NCI-H446 (cell line): Measurements from ENCODE around the gene RASGRP4.
"Not testable (repeated sequence)": the region's sequence is repeated elsewhere in the genome, so short reads cannot be mapped to it uniquely, and the experiment has no call there.

Experiments used
- DNase-seq, 2 experiments: peaks; one replicate each; lab custom pipeline; 2025; lab: John Stamatoyannopoulos, UW

RASGRP4 gene

DNA sequence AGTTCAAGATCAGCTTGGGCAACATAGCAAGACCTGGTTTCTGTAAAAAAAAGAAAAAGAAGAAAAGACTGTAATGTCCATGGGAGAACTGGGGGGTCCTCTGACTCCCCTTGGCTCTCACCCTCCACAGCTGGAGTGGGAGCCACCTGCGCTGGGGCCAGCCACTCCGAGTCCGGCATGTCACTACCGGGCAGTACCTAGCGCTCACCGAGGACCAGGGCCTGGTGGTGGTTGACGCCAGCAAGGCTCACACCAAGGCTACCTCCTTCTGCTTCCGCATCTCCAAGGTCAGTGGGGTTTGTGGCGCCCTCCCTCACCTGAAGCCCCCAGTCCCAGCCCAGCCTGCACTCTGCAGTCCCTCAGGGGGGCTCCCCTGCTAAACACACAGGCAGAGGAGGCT is 22.2 kb upstream of the RASGRP4 start:
- DNase-seq, result no peak

DNA sequence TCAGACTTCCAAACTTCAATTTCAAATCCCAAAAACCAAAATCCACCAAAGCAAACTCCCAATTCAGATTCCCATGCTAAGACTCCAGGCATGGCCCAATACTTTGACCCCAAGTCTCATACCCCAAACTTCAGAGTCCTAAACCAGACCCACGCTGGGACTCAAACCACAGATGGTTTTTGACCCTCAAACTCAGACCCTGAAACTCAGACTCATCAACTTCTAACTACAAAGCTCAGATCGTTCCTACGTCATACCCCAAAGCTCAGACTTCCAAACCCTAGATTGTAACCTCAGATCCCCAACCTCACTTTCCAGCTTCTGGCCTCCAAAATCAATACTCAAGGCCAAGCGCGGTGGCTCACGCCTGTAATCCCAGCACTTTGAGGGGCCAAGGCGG is 19.3 kb upstream of the RASGRP4 start:
- no peak for DNase-seq

GRCh38 chr19:38444026-38444425 is 18.0 kb upstream of the RASGRP4 start:
- no peak for DNase-seq

GRCh38 chr19:38443458-38443999 is 17.5 kb upstream of the RASGRP4 start:
- no peak for DNase-seq

DNA sequence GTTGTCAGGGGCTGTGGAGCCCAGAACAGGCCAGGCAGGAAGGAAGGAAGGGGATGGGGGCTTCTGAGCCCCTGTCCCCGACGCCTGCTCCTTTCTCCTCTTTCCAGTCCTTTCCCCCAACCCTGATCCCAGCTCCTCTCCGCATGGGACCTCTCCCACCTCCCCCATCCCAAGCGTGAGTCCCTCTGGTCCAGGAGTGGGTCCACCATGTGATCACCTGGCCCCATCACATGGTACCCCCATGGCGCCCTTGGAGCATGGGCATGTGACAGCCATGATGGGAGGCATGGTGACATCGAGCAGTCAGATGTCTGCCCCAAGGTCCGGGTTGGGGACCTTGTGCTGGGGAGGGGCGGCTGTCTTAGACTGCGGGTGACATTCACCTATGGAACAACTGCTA is 16.7 kb upstream of the RASGRP4 start:
- no peak for DNase-seq

DNA sequence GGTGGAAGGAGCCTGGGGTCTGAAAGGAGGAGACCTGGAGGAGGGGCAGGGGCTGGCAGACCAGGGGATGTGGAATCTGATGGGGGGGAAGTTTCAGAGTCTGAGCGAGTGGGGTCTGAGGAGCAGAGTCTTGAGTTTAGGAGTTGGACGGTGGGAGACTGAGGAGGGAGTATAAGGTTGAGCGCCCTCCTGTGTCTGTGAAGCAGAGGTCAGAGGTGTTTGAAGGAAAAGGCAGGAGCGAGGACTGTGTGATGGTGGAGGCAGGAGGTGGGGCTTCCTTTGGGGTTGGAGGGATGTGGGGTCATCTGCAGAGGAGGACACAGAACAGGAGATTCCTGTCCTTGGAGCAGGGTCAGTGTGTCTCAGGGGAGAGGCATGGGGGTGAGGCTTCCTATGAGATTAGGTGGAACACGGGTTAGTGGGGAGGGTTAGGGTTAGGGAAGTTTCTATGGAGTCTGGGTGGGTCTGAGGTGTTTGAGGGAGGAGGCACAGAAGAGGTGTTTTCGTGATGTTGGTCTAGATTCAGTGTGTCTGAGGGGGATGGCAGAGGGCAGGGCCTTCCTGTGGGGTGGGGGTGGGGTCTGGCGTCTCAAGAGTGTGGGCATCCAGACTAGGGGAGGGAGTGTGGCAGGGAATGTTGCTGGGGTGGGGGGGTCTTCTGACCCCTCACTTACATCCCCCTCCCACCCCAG is 15.8 kb upstream of the RASGRP4 start:
- no peak for DNase-seq

GRCh38 chr19:38440592-38440991 is 14.6 kb upstream of the RASGRP4 start:
- DNase-seq, result no peak

- no peak for DNase-seq
Measured at GRCh38 chr19:38437917-38438316, 11.9 kb upstream of the RASGRP4 start.

GRCh38 chr19:38437295-38437694 is 11.3 kb upstream of the RASGRP4 start:
- DNase-seq, result no peak

DNA sequence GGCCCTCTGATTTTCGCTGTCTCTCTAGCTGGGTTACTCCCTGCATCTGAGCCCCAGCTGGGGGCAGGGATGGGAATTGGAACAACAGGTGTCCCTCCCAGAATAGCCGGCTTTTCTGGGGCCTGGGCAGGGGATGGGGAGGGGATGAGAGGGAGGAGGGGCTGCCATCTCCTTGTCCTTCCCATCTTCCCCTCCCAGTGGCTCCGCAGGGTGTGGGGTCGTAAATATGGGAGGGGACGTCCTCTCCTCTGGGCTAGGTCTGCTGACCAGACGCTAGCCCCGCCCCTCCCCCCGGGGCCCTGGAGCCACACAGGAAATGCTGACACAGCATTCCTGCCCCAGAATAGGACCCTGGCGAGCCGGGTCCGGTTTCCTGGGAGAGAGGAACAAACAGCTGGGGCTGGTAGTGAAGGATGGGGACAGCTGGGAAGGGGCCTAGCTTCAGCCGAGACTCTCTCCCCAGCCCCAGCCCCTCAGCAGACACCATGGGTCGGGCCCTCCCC is 8.6 kb upstream of the RASGRP4 start:
- DNase-seq, result no peak

DNA sequence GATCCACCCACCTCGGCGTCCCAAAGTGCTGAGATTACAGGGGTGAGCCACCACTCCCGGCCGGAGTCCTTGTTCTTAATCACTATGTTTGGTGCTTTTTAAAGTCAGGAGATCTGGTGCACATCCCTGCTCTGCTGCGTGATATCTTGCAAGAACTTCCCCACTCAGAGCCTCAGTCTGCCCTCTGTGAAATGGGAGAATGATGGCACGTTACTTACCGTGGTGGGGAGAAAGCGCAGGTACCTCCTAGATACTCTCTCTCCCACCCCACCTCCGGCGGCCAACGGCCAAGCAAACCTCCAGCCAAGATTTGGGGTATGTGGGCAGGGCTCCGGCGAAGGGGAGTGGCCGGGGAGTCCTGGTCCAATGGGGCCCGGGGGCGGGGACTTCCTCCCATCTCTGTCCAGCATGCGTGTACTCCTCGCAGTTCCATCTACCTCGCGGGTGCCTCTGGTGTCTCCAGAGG is 7.3 kb upstream of the RASGRP4 start, which contains the start of gene RYR1:
TSS of gene RYR1 (plus strand) at position 424 of the 466 bp plus-strand sequence. CDS start 139 bp downstream, outside the sequence.
- no peak for DNase-seq

- DNase-seq, result no peak
Measured at GRCh38 chr19:38430931-38431330, 4.9 kb upstream of the RASGRP4 start.

GRCh38 chr19:38429811-38430156 is 3.8 kb upstream of the RASGRP4 start:
- no peak for DNase-seq

GRCh38 chr19:38429055-38429810 is 3.2 kb upstream of the RASGRP4 start:
- DNase-seq, result no peak

- DNase-seq, result not testable (repeated sequence)
Measured at GRCh38 chr19:38427035-38427677, 1.1 kb upstream of the RASGRP4 start.

DNA sequence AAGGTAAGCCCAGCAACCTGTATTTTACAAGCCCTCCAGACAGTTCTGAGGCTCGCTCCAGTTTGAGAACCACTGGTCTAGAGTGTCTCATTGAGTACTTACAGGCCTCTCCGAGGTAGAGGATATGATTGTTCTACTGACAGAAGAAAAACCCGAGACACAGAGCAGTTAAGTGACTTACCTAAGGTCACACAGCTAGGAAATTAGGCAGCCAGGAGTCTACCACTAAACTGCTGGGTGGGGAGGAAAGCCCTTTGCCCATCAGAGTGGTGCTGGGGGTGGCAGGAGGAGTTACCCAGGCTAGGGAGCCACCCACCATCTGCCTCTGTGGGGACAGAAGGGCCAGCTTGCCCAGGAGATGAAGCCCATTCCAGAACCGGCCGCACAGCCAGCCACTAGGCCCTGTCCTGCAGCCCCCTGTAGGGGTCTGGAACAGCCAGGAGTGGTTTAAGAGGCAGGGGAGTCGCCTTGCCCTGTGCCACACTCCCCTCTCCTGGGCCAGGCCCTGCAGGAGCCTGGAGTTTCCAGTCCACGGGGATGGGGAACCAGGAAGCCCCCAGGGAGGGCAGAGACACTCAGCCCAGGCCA is 703 bp downstream of the RASGRP4 start:
- no peak for DNase-seq

DNA sequence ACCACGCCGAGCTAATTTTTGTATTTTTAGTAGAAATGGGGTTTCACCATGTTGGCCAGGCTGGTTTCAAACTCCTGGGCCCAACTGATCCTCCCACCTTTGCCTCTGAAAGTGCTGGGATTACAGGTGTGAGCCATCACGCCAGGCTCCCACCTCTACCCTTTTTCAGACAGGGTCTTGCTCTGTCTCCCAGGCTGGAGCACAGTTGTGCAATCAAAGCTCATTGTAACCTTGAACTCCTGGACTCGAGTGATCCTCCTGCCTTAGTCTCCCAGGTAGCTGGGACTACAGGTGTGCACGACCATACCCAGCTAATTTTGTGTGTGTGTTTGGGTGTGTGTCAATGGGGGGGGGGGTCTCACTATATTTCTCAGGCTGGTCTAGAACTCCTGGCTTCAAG is 1.7 kb downstream of the RASGRP4 start:
- DNase-seq, result no peak

DNA sequence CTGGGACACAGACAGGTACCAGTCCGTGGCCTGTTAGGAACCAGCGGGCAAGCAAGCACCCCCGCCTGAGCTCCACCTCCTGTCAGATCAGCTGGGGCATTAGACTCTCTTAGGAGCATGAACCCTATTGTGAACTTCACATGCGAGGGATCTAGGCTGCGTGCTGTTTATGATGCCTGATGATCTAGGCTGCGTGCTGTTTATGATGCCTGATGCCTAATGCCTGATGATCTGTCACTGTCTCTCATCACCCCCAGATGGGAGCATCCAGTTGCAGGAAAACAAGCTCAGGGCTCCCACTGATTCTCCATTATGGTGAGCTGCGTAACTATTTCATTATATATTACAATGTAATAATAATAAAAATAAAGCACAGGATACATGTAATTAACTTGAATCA is 3.6 kb downstream of the RASGRP4 start:
- DNase-seq, result no peak

DNA sequence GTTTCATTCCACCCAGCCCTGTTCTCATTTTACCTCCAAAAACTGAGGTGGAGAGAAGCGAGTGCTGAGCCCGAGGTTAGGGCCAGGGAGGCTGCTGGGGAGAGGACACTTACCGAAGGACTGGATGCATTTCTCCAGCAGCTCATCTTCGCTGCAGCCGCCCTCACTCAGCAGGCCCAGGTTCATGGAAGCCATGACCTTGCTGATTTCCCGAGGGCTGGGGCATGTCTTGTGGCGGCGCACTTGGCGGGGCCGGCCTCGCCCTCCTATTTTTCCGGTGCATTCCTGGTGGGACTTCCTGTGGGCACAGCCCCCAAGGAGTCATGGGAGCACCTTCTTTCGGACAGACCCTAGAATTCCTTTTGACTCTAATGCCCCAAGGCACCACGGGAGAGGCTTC is 4.2 kb downstream of the RASGRP4 start:
- DNase-seq, result no peak

- no peak for DNase-seq
Measured at GRCh38 chr19:38420935-38421334, 5.1 kb downstream of the RASGRP4 start.

GRCh38 chr19:38417544-38418506 is 8.2 kb downstream of the RASGRP4 start:
- DNase-seq, result no peak
